ENCODE data around the gene APBB1IP.

DNA sequence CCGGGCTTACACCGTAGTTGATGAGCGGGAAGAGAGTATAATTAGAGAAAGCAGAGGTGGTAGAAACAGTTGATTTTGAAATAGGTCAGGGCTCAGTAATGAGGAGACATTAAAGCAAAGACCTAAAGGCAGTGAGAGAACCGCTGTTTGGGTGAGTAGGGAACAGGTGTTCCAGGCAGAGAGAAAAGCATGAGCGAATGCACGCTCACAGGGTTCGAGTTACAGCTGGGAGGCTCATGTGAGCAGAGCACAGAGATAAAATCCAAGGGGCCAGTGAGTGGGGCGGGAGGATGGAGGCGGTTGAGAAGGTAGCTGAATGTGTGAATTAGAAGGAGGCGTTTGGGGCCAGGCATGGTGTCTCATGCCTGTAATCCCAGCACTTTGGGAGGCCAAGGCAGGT, 39.9 kb downstream of the APBB1IP start:
- no peak for TF ChIP-seq HOXA7 (CRISPR knock-in tag; IDR thresholded peaks at IDR 0.05)
- TF ChIP-seq POLR2A (IDR thresholded peaks at IDR 0.05; ENCODE audit: low read length), result no peak
- TF ChIP-seq, protein P1, sequence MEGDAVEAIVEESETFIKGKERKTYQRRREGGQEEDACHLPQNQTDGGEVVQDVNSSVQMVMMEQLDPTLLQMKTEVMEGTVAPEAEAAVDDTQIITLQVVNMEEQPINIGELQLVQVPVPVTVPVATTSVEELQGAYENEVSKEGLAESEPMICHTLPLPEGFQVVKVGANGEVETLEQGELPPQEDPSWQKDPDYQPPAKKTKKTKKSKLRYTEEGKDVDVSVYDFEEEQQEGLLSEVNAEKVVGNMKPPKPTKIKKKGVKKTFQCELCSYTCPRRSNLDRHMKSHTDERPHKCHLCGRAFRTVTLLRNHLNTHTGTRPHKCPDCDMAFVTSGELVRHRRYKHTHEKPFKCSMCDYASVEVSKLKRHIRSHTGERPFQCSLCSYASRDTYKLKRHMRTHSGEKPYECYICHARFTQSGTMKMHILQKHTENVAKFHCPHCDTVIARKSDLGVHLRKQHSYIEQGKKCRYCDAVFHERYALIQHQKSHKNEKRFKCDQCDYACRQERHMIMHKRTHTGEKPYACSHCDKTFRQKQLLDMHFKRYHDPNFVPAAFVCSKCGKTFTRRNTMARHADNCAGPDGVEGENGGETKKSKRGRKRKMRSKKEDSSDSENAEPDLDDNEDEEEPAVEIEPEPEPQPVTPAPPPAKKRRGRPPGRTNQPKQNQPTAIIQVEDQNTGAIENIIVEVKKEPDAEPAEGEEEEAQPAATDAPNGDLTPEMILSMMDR (IDR thresholded peaks at IDR 0.05), result no peak
- no peak for TF ChIP-seq CEBPB (IDR thresholded peaks at IDR 0.05)
- no peak for TF ChIP-seq CHD2 (IDR thresholded peaks at IDR 0.05; ENCODE audit: low read length, partially characterized antibody)
- no peak for TF ChIP-seq SMC3 (IDR thresholded peaks at IDR 0.05)
- TF ChIP-seq MYC (IDR thresholded peaks at IDR 0.05; ENCODE audit: borderline replicate concordance, low read length), result no peak
- no peak for TF ChIP-seq NFE2L2 (conservative IDR thresholded peaks at IDR 0.05; ENCODE audit: low read length)
- TF ChIP-seq, protein P2, sequence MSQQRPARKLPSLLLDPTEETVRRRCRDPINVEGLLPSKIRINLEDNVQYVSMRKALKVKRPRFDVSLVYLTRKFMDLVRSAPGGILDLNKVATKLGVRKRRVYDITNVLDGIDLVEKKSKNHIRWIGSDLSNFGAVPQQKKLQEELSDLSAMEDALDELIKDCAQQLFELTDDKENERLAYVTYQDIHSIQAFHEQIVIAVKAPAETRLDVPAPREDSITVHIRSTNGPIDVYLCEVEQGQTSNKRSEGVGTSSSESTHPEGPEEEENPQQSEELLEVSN (IDR thresholded peaks at IDR 0.05; ENCODE audit: borderline replicate concordance, low read depth), result no peak
- no peak for TF ChIP-seq HDAC2 (IDR thresholded peaks at IDR 0.05)
- no peak for TF ChIP-seq RAD21 (conservative IDR thresholded peaks at IDR 0.05 in 1 of 2, IDR thresholded peaks at IDR 0.05 in 1 of 2)
- TF ChIP-seq EP300 (IDR thresholded peaks at IDR 0.05), result no peak

All from A549 (cell line).